Measurements from ENCODE around the gene IQCB1.
A peak's percentile ranks its signal among the peaks of the same experiment; 100 is the strongest.
"Not testable (repeated sequence)": the region's sequence is repeated elsewhere in the genome, so short reads cannot be mapped to it uniquely, and the experiment has no call there.

Gene IQCB1

GRCh38 chr3:121757087-121757811, 77.6 kb downstream of the IQCB1 start:
- H3K4me3 ChIP-seq (ENCODE audit: insufficient read length, low read depth), result no peak overlapping the region
- no peaks in the 10 kb centered on the region for H3K36me3 ChIP-seq (ENCODE audit: insufficient read depth, insufficient read length, low read length)
- no peak for TF ChIP-seq ZNF274 (IDR thresholded peaks at IDR 0.05; ENCODE audit: low read depth, low read length)
- TF ChIP-seq YY1 (IDR thresholded peaks at IDR 0.05; ENCODE audit: insufficient read depth, insufficient read length), result no peak
- TF ChIP-seq SUZ12 (IDR thresholded peaks at IDR 0.05; ENCODE audit: extremely low read depth, insufficient read depth, insufficient read length), result no peak

GRCh38 chr3:121752772-121753171, 82.1 kb downstream of the IQCB1 start:
- H3K9ac ChIP-seq (ENCODE audit: insufficient read length, low read depth), result no peak overlapping the region
- TF ChIP-seq YY1 (IDR thresholded peaks at IDR 0.05; ENCODE audit: insufficient read depth, insufficient read length) (no peak), ZNF274 (IDR thresholded peaks at IDR 0.05; ENCODE audit: low read depth, low read length) (no peak), SUZ12 (IDR thresholded peaks at IDR 0.05; ENCODE audit: extremely low read depth, insufficient read depth, insufficient read length) (no peak)
- H3K4me3 ChIP-seq (ENCODE audit: insufficient read length, low read depth), result no peak overlapping the region
- H3K9me3 ChIP-seq (ENCODE audit: insufficient read depth, low read length), result no peaks in the 10 kb centered on the region
- no peaks in the 10 kb centered on the region for H3K27me3 ChIP-seq (ENCODE audit: insufficient read depth, insufficient read length)
- DNase-seq (ENCODE audit: low read depth, low spot score), result no peak
- H3K36me3 ChIP-seq (ENCODE audit: insufficient read depth, insufficient read length, low read length), result no peaks in the 10 kb centered on the region
- H3K4me1 ChIP-seq (ENCODE audit: insufficient read depth, insufficient read length), result no peaks in the 10 kb centered on the region

More at GRCh38 chr3:121757087-121757811, 77.6 kb downstream of the IQCB1 start:
- Histone ChIP-seq H3K9me3 (ENCODE audit: insufficient read depth, low read length) (no peaks in the 10 kb centered on the region), H3K9ac (ENCODE audit: insufficient read length, low read depth) (no peak overlapping the region), H3K4me1 (ENCODE audit: insufficient read depth, insufficient read length) (no peaks in the 10 kb centered on the region), H3K27me3 (ENCODE audit: insufficient read depth, insufficient read length) (no peaks in the 10 kb centered on the region)
- no peak for DNase-seq (ENCODE audit: low read depth, low spot score)

GRCh38 chr3:121752261-121752660, 82.6 kb downstream of the IQCB1 start:
- no peak for DNase-seq (ENCODE audit: low read depth, low spot score)
- Histone ChIP-seq H3K36me3 (ENCODE audit: insufficient read depth, insufficient read length, low read length) (no peaks in the 10 kb centered on the region), H3K4me1 (ENCODE audit: insufficient read depth, insufficient read length) (no peaks in the 10 kb centered on the region), H3K9me3 (ENCODE audit: insufficient read depth, low read length) (no peaks in the 10 kb centered on the region), H3K9ac (ENCODE audit: insufficient read length, low read depth) (no peak overlapping the region), H3K4me3 (ENCODE audit: insufficient read length, low read depth) (no peak overlapping the region), H3K27me3 (ENCODE audit: insufficient read depth, insufficient read length) (no peaks in the 10 kb centered on the region)
- TF ChIP-seq ZNF274 (IDR thresholded peaks at IDR 0.05; ENCODE audit: low read depth, low read length), result no peak
- TF ChIP-seq SUZ12 (IDR thresholded peaks at IDR 0.05; ENCODE audit: extremely low read depth, insufficient read depth, insufficient read length), result no peak
- TF ChIP-seq YY1 (IDR thresholded peaks at IDR 0.05; ENCODE audit: insufficient read depth, insufficient read length), result no peak

GRCh38 chr3:121750087-121750415, 84.8 kb downstream of the IQCB1 start:
- Histone ChIP-seq H3K36me3 (ENCODE audit: insufficient read depth, insufficient read length, low read length) (peaks cover 3% of the 10 kb centered on the region), H3K27me3 (ENCODE audit: insufficient read depth, insufficient read length) (no peaks in the 10 kb centered on the region), H3K4me1 (ENCODE audit: insufficient read depth, insufficient read length) (no peaks in the 10 kb centered on the region), H3K9ac (ENCODE audit: insufficient read length, low read depth) (peak overlapping the region; percentile 80), H3K9me3 (ENCODE audit: insufficient read depth, low read length) (no peaks in the 10 kb centered on the region), H3K4me3 (ENCODE audit: insufficient read length, low read depth) (peak overlapping the region; percentile 89)
- DNase-seq (ENCODE audit: low read depth, low spot score), result no peak
- TF ChIP-seq YY1 (IDR thresholded peaks at IDR 0.05; ENCODE audit: insufficient read depth, insufficient read length) (no peak), SUZ12 (IDR thresholded peaks at IDR 0.05; ENCODE audit: extremely low read depth, insufficient read depth, insufficient read length) (no peak), ZNF274 (IDR thresholded peaks at IDR 0.05; ENCODE audit: low read depth, low read length) (no peak)

GRCh38 chr3:121749276-121750086, 85.4 kb downstream of the IQCB1 start, which contains the start of gene GOLGB1:
Gene GOLGB1 (minus strand): TSS chr3:121749741. CDS start chr3:121730971, 18,770 bp downstream.
- H3K9ac ChIP-seq (ENCODE audit: insufficient read length, low read depth), result peak within 1 kb of the TSS; percentile 93
- peaks cover 3% of the 10 kb centered on the region for H3K36me3 ChIP-seq (ENCODE audit: insufficient read depth, insufficient read length, low read length)
- H3K4me1 ChIP-seq (ENCODE audit: insufficient read depth, insufficient read length), result no peaks in the 10 kb centered on the region
- DNase-seq (ENCODE audit: low read depth, low spot score), result peak; percentile 98
- peak within 1 kb of the TSS; percentile 89 for H3K4me3 ChIP-seq (ENCODE audit: insufficient read length, low read depth)
- no peaks in the 10 kb centered on the region for H3K9me3 ChIP-seq (ENCODE audit: insufficient read depth, low read length)
- no peaks in the 10 kb centered on the region for H3K27me3 ChIP-seq (ENCODE audit: insufficient read depth, insufficient read length)
- TF ChIP-seq SUZ12 (IDR thresholded peaks at IDR 0.05; ENCODE audit: extremely low read depth, insufficient read depth, insufficient read length), result no peak
- no peak for TF ChIP-seq ZNF274 (IDR thresholded peaks at IDR 0.05; ENCODE audit: low read depth, low read length)
- TF ChIP-seq YY1 (IDR thresholded peaks at IDR 0.05; ENCODE audit: insufficient read depth, insufficient read length), result no peak

- peaks cover 3% of the 10 kb centered on the region for H3K36me3 ChIP-seq (ENCODE audit: insufficient read depth, insufficient read length, low read length)
- TF ChIP-seq YY1 (IDR thresholded peaks at IDR 0.05; ENCODE audit: insufficient read depth, insufficient read length) (no peak), SUZ12 (IDR thresholded peaks at IDR 0.05; ENCODE audit: extremely low read depth, insufficient read depth, insufficient read length) (no peak), ZNF274 (IDR thresholded peaks at IDR 0.05; ENCODE audit: low read depth, low read length) (no peak)
- no peak for DNase-seq (ENCODE audit: low read depth, low spot score)
- H3K4me3 ChIP-seq (ENCODE audit: insufficient read length, low read depth), result peak overlapping the region; percentile 89
- no peaks in the 10 kb centered on the region for H3K9me3 ChIP-seq (ENCODE audit: insufficient read depth, low read length)
- no peaks in the 10 kb centered on the region for H3K4me1 ChIP-seq (ENCODE audit: insufficient read depth, insufficient read length)
- peak overlapping the region; percentile 93 for H3K9ac ChIP-seq (ENCODE audit: insufficient read length, low read depth)
- H3K27me3 ChIP-seq (ENCODE audit: insufficient read depth, insufficient read length), result no peaks in the 10 kb centered on the region
Measured at GRCh38 chr3:121748680-121749275, 86.1 kb downstream of the IQCB1 start.

- TF ChIP-seq ZNF274 (IDR thresholded peaks at IDR 0.05; ENCODE audit: low read depth, low read length), result no peak
- H3K4me3 ChIP-seq (ENCODE audit: insufficient read length, low read depth), result peak overlapping the region; percentile 89
- no peak for DNase-seq (ENCODE audit: low read depth, low spot score)
- peaks cover 3% of the 10 kb centered on the region for H3K36me3 ChIP-seq (ENCODE audit: insufficient read depth, insufficient read length, low read length)
- no peaks in the 10 kb centered on the region for H3K4me1 ChIP-seq (ENCODE audit: insufficient read depth, insufficient read length)
- peak overlapping the region; percentile 93 for H3K9ac ChIP-seq (ENCODE audit: insufficient read length, low read depth)
- no peaks in the 10 kb centered on the region for H3K9me3 ChIP-seq (ENCODE audit: insufficient read depth, low read length)
- no peaks in the 10 kb centered on the region for H3K27me3 ChIP-seq (ENCODE audit: insufficient read depth, insufficient read length)
Measured at GRCh38 chr3:121747976-121748375, 86.9 kb downstream of the IQCB1 start.

GRCh38 chr3:121743106-121743505, 91.8 kb downstream of the IQCB1 start:
- not testable (repeated sequence) for DNase-seq (ENCODE audit: low read depth, low spot score); H3K4me1 ChIP-seq (ENCODE audit: insufficient read depth, insufficient read length); H3K9ac ChIP-seq (ENCODE audit: insufficient read length, low read depth); H3K27me3 ChIP-seq (ENCODE audit: insufficient read depth, insufficient read length); H3K4me3 ChIP-seq (ENCODE audit: insufficient read length, low read depth); H3K9me3 ChIP-seq (ENCODE audit: insufficient read depth, low read length); H3K36me3 ChIP-seq (ENCODE audit: insufficient read depth, insufficient read length, low read length)

Data from NT2/D1 (cell line).